ENCODE measurements around the gene CCL22. TPM values are rescaled to one million over a fixed set of nuclear protein-coding genes. Genes with fewer than 3 reads are reported as not detected.

Gene CCL22
- total and polyA plus RNA-seq, 2 donors (not counting 3 experiments of a cell fraction or from before 2014, with no cell fraction given): not detected

DNA sequence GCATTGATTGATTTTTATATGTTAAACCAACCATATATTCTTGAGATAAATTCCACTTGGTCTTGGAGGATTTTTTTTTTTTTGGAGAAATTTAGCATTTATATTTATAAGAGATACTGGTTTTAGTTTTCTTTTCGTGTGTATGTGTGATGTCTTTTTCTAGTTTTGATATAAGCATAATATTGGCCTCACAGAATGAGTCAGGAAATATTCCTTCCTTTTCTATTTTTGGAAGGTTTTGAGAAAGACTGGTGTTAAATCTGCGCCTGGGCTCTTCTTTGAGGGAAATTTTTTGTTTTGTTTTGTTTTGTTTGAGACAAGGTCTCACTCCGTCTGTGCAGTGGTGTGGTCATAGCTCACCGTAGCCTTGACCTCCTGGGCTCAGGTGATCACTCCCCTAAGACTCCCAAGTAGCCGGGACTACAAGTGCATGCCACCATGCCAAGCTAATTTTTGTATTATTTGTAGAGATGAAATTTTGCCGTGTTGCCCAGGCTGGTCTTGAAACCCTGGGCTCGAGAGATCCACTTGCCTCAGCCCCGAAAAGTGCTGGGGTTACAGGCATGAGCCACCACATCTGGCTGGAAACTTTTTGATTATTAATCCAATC lies 28.8 kb upstream of the CCL22 start:
- Histone ChIP-seq H3K36me3 (ENCODE audit: control insufficient read depth in 2 of 2, extremely low read depth in 1 of 2, insufficient read depth in 2 of 2, low read length in 2 of 2) (no peaks in the 10 kb centered on the region), H3K9me1 (replicated peaks; ENCODE audit: control insufficient read depth, extremely low read depth, insufficient read depth, low read length) (no peaks in the 10 kb centered on the region), H4K20me1 (replicated peaks; ENCODE audit: control insufficient read depth, extremely low read depth, insufficient read depth, low read length) (no peaks in the 10 kb centered on the region), H3K4me1 (ENCODE audit: control insufficient read depth, extremely low read depth, insufficient read depth, low read length) (no peaks in the 10 kb centered on the region), H3K9me3 (replicated peaks; ENCODE audit: control insufficient read depth, insufficient read depth, low read length) (no peaks in the 10 kb centered on the region), H3K27ac (ENCODE audit: insufficient read depth, low read depth, low read length) (no peak overlapping the region), H2AFZ (ENCODE audit: low read depth, low read length) (no peak overlapping the region), H3K27me3 (ENCODE audit: control insufficient read depth in 2 of 2, insufficient read depth in 2 of 2, low read length in 2 of 2) (peaks cover 2% of the 10 kb centered on the region in 2 experiments), H3K4me3 (replicated peaks in 1 of 3; ENCODE audit: insufficient read depth in 1 of 3, low read depth in 1 of 3, low read length in 3 of 3) (no peak overlapping the region), H3K9ac (replicated peaks; ENCODE audit: extremely low read depth, insufficient read depth, low read length) (no peak overlapping the region), H3K79me2 (ENCODE audit: control insufficient read depth, insufficient read depth, low read length) (no peaks in the 10 kb centered on the region), H3K4me2 (ENCODE audit: insufficient read depth, low read length) (no peak overlapping the region)
- FAIRE-seq (no peak), DNase-seq (ENCODE audit: low read depth, low spot score) (no peak)
- POLR2A ChIA-PET: no interaction called here
- intact Hi-C loops (cut with micrococcal nuclease): no loop called here
- TF ChIP-seq, protein P1, sequence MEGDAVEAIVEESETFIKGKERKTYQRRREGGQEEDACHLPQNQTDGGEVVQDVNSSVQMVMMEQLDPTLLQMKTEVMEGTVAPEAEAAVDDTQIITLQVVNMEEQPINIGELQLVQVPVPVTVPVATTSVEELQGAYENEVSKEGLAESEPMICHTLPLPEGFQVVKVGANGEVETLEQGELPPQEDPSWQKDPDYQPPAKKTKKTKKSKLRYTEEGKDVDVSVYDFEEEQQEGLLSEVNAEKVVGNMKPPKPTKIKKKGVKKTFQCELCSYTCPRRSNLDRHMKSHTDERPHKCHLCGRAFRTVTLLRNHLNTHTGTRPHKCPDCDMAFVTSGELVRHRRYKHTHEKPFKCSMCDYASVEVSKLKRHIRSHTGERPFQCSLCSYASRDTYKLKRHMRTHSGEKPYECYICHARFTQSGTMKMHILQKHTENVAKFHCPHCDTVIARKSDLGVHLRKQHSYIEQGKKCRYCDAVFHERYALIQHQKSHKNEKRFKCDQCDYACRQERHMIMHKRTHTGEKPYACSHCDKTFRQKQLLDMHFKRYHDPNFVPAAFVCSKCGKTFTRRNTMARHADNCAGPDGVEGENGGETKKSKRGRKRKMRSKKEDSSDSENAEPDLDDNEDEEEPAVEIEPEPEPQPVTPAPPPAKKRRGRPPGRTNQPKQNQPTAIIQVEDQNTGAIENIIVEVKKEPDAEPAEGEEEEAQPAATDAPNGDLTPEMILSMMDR (IDR thresholded peaks at IDR 0.05; ENCODE audit: extremely low read depth in 1 of 2, insufficient read depth in 1 of 2, low read depth in 1 of 2, low read length in 2 of 2): no peak
- TF ChIP-seq, protein P2, sequence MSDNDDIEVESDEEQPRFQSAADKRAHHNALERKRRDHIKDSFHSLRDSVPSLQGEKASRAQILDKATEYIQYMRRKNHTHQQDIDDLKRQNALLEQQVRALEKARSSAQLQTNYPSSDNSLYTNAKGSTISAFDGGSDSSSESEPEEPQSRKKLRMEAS (IDR thresholded peaks at IDR 0.05; ENCODE audit: insufficient read depth, insufficient read length): no peak
- TF ChIP-seq MYC (IDR thresholded peaks at IDR 0.05; ENCODE audit: low read depth, low read length) (no peak), POLR2A (IDR thresholded peaks at IDR 0.05; ENCODE audit: low read depth, low read length) (no peak), POLR2AphosphoS5 (IDR thresholded peaks at IDR 0.05; ENCODE audit: insufficient read depth, low read depth, low read length) (no peak), EZH2 (IDR thresholded peaks at IDR 0.05; ENCODE audit: borderline replicate concordance, low read depth, low read length, severe bottlenecking) (no peak), JUN (IDR thresholded peaks at IDR 0.05; ENCODE audit: borderline replicate concordance, insufficient read depth, insufficient read length, low read depth) (no peak), GATA2 (IDR thresholded peaks at IDR 0.05; ENCODE audit: insufficient read depth, insufficient read length, low read depth, low read length) (no peak), FOS (IDR thresholded peaks at IDR 0.05; ENCODE audit: borderline replicate concordance, insufficient read depth, low read length) (no peak)
- no TSS peak for BruUV-seq (replicated peaks)
- dilution Hi-C loops (cut with MboI; ENCODE audit: extremely low pct_ligation_motif_present, low sequenced_read_pairs): no loop called here
- CTCF ChIA-PET: interaction anchor here (1.1 kb wide), 1 partner anchor 40 kb away, joined by 3 read pairs; no protein-coding TSS in a partner anchor
